ENCODE measurements around the gene SH3RF2.
"Not testable (repeated sequence)": the region's sequence is repeated elsewhere in the genome, so short reads cannot be mapped to it uniquely, and the experiment has no call there.

SH3RF2 gene

GRCh38 chr5:145978708-145979107, 42.3 kb downstream of the SH3RF2 start:
- DNase-seq (ENCODE audit: low read depth): no peak

GRCh38 chr5:145979270-145980223, 43.2 kb downstream of the SH3RF2 start:
- no peak for DNase-seq (ENCODE audit: low read depth)

- no peak for DNase-seq (ENCODE audit: low read depth)
Observed at GRCh38 chr5:145980259-145980658, 43.9 kb downstream of the SH3RF2 start.

GRCh38 chr5:145980718-145981117, 44.3 kb downstream of the SH3RF2 start:
- DNase-seq (ENCODE audit: low read depth): peak; percentile 34

- DNase-seq (ENCODE audit: low read depth): no peak
Observed at GRCh38 chr5:145981589-145982571, 45.5 kb downstream of the SH3RF2 start.

- DNase-seq (ENCODE audit: low read depth): no peak
Observed at GRCh38 chr5:145982572-145983318, 46.4 kb downstream of the SH3RF2 start.

- no peak for DNase-seq (ENCODE audit: low read depth)
Observed at GRCh38 chr5:145983446-145983845, 47.1 kb downstream of the SH3RF2 start.

- DNase-seq (ENCODE audit: low read depth): no peak
Observed at GRCh38 chr5:145984072-145984471, 47.7 kb downstream of the SH3RF2 start.

GRCh38 chr5:145987856-145988255, 51.5 kb downstream of the SH3RF2 start:
- no peak for DNase-seq (ENCODE audit: low read depth)

GRCh38 chr5:145988993-145989392, 52.6 kb downstream of the SH3RF2 start:
- no peak for DNase-seq (ENCODE audit: low read depth)

- peak; percentile 51 for DNase-seq (ENCODE audit: low read depth)
Observed at GRCh38 chr5:145989428-145989827, 53.0 kb downstream of the SH3RF2 start.

- DNase-seq (ENCODE audit: low read depth): no peak
Observed at GRCh38 chr5:145990170-145990569, 53.8 kb downstream of the SH3RF2 start.

- peak; percentile 54 for DNase-seq (ENCODE audit: low read depth)
Observed at GRCh38 chr5:145991044-145991575, 54.7 kb downstream of the SH3RF2 start.

- DNase-seq (ENCODE audit: low read depth): not testable (repeated sequence)
Observed at GRCh38 chr5:145993538-145993937, 57.2 kb downstream of the SH3RF2 start.

- DNase-seq (ENCODE audit: low read depth): no peak
Observed at GRCh38 chr5:145996135-145996534, 59.8 kb downstream of the SH3RF2 start.

- DNase-seq (ENCODE audit: low read depth): no peak
Observed at GRCh38 chr5:145999208-145999607, 62.8 kb downstream of the SH3RF2 start.

GRCh38 chr5:146000072-146000471, 63.7 kb downstream of the SH3RF2 start:
- no peak for DNase-seq (ENCODE audit: low read depth)

GRCh38 chr5:146001544-146002190, 65.3 kb downstream of the SH3RF2 start:
- no peak for DNase-seq (ENCODE audit: low read depth)

GRCh38 chr5:146002491-146002890, 66.1 kb downstream of the SH3RF2 start:
- no peak for DNase-seq (ENCODE audit: low read depth)

GRCh38 chr5:146003852-146004251, 67.5 kb downstream of the SH3RF2 start:
- no peak for DNase-seq (ENCODE audit: low read depth)

- DNase-seq (ENCODE audit: low read depth): no peak
Observed at GRCh38 chr5:146005264-146005663, 68.9 kb downstream of the SH3RF2 start.
